ENCODE measurements around the gene MYO3B.
"Not testable (repeated sequence)": the region's sequence is repeated elsewhere in the genome, so short reads cannot be mapped to it uniquely, and the experiment has no call there.

The MYO3B gene

DNA sequence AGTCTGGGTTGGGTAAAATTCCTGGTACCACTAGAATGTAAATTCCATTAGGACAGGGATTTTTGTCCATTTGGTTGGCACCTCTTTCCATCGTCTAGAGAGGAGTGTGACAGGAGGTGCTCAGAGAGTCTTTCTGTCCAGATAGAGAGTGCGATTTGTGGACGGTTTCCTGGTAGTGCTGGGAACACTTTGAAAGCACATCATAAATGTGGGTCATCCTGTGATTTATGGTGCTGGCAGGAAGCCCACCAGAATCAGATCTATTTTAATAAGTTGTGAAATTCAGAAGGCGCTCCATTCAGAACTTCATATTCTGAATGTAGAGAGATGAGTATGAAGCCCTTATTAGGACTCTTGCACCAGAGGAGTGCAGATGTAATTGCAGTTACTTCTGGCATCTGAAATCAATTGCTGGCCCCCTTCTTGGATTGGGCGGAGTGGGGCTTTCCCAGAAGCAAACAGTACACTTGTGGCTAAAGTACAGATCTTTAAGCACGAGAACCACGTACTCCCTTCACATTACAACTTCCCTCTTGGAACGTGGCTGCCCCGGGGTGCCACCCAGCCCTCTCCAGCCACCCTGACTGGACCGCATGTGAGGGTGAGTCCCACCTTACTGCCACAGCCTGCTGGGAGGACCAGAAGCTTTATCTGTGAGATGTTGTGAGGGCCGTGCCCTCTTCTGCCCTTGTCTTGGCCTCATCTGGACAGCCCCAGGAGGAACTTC, 243.2 kb downstream of the MYO3B start:
- DNase-seq (ENCODE audit: low read depth in 1 of 2, low spot score in 1 of 2): no peak

DNA sequence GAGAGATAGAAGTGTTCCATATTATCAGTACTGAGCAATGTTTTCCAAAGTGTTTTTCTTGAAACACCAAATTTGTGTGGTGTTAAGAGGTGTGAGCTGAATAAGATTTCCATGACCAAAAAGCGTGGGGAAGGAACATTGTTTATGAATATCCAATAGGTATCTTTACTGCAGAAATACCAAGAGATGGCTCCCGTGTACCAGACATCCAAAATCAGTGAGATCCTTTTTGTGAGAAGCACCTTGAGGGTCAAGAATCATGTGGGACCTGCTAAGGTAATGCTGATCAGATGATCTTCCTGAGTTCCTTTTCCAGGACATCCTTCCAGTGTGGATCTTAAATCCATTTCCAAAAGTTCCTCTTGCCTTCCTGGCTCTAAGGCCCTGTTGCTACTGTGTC, 246.0 kb downstream of the MYO3B start:
- DNase-seq (ENCODE audit: low read depth in 1 of 2, low spot score in 1 of 2): no peak

DNA sequence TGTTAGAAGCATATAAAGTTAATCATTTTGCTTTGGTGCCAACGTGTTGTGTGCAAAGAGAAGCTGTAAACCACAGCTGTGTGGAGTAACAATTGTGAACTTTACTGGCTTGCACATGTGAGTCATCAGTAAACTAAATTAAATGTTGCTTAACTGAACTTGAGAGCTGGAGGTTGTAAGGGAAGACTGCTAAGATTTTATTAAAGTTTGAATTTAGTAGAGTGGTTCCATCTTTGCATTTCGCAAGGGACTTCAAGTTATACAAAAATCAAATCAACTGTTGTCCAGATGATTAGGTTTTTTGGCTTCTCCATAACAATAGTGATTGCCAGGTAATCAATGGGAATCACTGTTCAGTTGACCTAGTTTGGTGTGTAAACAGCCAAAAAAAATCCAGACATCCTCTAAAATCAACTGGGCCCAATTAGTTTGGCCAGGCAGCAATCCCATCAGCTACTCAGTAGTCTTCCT, 247.4 kb downstream of the MYO3B start:
- DNase-seq (ENCODE audit: low read depth in 1 of 2, low spot score in 1 of 2): no peak

DNA sequence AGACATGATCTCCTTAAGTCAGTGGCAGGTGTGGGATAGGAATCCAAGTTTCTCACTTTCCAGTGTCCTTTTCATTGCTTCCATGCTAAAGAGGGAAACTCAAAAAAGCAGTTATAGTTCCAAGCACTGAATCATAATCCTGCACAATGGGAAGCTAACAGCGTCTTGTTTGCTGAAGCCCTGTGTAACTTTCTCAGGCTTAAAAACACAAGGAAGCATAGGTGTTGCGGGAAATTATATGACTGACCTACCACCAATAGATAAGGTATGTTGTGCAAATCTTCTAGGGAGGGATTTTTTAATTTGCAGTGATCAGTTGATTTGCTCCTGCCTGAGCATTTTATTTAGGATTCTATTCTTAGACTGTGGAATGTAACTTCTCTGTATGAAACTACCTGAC, 250.9 kb downstream of the MYO3B start:
- DNase-seq (ENCODE audit: low read depth in 1 of 2, low spot score in 1 of 2): no peak

DNA sequence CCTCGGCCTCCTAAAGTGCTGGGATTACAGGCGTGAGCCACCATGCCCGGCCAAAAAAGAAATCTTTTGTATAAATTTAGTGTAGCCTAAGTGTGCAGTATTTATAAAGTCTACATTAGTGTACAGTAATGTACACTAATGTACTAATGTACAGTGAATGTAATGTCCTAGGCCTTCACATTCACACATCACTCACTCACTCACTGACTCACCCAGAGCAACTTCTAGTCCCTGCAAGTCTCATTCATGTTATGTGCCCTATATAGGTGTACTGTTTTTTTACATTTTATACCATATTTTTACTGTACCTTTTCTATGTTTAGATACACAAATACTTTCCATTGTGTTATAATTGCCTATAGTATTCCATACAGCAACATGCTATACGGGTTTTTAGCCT, 254.9 kb downstream of the MYO3B start:
- no peak for DNase-seq (ENCODE audit: low read depth in 1 of 2, low spot score in 1 of 2)

DNA sequence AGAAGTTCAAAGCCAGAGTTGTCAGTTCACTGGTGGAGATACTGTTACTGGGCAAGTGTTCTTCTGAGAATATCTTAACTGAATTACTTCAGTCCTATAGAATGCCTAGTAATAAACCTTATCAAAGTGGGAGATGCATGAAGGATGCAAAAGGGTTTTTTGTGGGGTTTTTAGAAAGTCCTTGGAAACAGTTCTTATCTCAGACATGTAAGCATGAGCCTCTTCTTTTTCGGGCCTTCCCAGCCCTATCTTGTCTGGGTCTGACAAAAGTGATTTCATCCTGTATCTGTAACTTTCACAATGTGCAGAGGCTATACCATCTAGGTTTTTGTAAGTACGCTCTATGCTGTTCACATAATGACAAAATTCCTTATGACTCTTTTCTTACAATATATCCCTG, 255.5 kb downstream of the MYO3B start:
- no peak for DNase-seq (ENCODE audit: low read depth in 1 of 2, low spot score in 1 of 2)

DNA sequence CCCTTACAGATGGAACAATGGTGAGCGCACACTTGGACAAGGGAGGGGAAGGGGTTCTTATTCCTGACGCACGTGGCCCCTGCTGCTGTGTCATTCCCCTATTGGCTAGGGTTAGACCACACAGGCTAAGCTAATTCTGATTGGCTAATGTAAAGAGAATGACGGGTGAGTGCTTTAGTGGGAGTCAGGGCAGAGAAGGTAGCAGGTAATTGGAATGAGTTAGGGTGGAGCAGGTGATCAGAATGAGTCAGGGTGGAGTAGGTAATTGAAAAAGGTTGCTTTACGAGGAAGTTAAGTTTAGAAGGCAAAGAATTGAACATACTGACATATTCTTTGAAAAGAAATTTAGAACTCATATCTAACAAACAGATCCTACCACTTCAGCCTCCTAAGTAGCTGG, 256.4 kb downstream of the MYO3B start:
- not testable (repeated sequence) for DNase-seq (ENCODE audit: low read depth in 1 of 2, low spot score in 1 of 2)

DNA sequence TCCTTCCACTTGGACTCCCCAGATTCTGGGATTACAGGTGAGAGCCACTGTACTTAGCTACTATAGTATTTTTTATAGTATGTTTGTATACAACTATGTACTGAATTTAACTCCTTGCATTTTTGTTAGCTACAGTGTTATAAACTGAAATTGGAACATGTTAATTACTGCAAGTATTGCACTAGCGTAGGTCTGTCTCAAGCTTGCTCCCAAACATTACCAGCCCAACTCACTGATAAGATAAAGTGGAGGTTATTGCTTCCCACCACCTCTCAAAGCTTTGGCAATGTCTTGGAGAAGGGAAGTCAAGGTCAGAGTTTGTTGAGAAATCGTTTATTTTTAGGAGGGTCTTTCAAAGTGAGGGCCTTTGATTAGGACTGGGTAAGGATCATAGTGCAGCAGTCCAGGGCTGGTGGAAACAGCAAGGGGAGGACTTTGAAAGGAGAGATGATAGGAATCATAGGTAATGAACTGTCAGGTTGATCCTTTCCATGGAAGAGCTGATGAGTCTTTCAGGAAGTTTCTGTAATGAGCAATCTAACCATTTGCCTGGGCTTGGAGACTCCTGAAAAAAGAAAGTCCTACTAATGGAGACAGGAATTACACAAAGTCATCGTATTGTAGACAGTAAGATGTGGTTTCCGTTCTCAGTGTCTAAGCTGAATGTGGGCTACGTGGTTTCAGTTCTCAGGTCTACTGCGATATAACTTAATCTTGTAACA, 257.1 kb downstream of the MYO3B start:
- DNase-seq (ENCODE audit: low read depth in 1 of 2, low spot score in 1 of 2): no peak

DNA sequence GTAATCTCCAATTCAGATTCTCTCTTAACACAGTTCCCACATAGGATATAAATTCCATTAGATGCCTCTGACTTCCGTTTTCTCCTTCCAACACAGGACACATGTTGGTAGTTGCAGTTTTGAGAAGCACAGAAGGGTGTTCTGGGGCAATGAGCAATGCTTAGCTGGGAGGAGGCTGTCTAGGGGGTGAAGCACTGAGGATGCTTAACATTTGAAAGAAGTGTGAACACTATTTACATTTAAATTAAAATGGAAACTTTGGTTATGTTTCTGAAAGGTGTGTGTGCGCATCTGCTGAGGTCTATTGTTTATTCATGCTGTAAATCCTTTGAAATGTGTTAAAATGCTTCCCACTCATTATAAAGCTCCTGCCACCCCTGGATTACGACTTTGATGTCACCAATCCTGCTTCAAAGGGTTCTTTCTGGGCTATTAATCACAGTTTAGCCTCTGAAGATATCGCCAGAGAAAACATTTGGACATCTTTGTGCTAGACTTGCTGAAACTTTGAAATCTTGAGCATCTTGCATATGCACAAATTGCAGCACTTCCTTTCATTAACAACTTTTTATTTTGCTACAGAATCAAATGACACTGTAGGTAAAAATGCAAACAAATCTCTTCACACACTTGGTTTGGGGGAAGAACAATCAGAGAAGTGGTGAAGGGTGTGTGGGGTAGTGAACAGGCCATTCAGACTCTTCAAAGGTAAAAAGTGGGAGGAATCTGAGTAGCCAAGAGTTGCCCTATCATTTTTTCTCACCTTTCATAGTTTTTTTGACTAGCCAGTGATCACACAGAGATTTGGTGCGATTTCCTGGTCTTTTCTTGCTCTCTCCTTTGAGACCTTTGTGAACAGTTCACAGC, 258.4 kb downstream of the MYO3B start:
- DNase-seq (ENCODE audit: low read depth in 1 of 2, low spot score in 1 of 2): no peak

DNA sequence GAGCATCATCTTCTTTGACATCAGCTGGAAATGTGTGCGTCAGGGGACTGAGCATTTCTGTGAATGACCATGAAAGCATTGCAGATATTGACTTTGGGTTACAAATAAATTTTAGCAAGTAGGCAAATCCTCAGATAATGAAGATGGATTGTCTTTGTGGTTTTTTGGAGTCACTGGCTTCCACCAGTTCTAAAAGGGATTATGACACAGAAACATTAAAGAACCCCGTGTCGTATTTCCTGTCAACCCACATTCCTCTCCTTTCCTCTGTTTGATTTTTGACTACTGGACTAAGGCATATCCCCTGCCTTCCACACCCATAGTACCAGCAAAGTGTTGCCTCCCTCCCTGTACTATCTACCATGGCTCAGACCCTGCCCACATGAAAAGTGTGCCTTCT, 268.1 kb downstream of the MYO3B start:
- no peak for DNase-seq (ENCODE audit: low read depth in 1 of 2, low spot score in 1 of 2)

DNA sequence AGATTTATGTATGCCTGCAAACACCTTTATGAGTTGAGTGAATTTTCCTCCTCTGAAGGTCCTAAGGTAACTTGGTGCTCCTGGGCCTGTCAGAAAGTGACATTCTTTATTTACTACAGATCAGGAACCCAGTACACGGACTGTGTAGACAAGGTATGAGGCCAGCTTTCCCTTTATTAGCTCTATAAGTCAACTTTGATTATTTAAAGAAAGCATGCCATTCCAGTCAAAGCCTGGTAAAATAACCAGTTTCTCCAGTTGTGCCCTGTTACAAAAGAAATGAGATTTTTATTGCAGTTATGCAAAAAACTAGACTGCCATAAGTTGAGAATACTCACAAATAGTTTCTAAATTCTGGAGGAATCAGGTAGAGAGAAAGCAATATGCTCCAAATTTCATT, 271.1 kb downstream of the MYO3B start:
- no peak for DNase-seq (ENCODE audit: low read depth in 1 of 2, low spot score in 1 of 2)

DNA sequence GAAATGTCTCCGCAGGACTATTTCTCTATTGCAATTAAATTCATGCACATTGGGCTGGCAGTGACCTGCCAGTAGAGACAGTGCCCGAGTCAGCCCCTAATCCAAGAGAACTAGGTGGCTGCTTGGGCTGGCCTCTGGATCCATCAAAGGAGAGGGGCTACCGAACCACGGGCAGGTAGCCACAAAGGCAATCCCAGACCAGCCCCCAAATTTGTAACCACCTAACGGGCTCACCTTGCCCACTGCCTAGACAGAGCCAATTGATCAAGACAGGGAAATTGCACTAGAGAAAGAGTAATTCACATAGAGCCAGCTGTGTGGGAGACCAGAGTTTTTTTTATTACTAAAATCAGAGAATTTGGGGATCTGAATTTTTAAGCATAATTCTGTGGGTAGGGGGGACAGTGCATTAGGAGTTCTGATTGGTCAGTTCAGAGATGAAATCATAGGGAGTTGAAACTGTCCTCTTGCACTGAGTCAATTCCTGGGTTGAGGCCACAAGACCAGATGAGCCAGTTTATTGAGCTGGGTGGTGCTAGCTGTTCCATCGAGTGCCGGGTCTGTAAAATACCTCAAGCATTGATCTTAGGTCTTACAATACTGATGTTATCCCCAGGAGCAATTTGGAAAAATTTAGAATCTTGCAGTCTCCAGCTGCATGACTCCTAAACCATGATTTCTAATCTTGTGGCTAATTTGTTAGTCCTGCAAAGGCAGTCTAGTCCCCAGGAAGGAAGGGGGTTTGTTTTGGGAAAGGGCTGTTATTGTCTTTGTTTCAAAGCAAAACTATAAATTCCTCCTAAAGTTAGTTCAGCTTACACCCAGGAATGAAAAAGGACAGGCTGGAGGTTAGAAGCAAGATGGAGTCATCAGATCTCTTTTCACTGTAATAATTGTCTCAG, 276.8 kb downstream of the MYO3B start:
- no peak for DNase-seq (ENCODE audit: low read depth in 1 of 2, low spot score in 1 of 2)

DNA sequence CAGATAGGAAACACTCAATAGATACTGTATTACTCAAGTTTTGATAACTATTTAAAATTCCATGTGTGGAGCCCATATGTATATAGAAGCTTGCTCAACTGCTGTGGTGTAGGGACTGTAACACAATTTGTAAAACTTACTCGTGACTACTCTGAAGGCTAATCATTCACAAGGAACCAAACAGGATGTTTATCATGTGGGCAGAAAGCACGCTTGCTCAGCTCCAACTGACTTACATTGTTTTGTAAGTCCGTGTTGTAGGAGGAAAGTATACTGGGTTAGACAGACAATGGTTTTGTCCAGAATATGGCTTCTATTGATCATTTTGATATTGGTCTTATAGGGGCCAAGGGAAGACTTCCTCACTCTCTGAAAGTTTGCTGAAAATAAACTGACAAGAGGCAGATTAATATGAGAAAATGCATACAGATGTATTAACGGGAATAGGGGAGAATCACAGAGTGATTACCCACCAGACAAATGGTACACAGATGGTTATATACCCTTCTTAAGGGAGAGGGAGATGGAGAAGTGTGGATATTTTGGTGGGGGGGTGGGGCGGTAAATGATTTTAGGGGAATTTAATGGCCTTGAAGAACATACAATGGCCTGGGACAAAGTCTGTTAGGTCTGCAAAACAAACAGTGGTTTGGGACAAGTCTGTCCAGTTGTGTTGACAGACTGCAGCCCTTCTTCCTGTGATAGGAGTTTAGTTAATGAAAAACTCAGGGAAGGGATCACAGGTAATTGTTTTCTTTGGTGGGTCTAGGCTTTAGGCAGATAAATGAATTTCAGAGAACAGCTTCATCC, 277.9 kb downstream of the MYO3B start:
- no peak for DNase-seq (ENCODE audit: low read depth in 1 of 2, low spot score in 1 of 2)

DNA sequence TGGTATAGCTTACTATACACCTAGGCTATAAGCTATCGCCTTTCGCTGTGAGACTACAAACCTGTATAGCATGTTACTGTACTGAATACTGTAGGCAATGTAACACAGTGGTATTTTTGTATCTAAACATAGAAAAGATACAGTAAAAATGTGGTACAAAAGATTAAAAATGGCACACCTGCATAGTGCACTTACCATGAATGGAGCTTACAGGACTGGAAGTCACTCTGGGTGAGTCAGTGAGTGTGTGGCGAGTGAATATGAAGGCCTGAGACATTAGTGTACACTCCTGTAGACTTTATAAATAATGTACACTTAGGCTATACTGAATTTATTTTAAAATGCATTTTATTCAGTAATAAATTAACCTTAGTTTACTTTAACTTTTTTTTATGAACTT, 279.0 kb downstream of the MYO3B start:
- no peak for DNase-seq (ENCODE audit: low read depth in 1 of 2, low spot score in 1 of 2)

DNA sequence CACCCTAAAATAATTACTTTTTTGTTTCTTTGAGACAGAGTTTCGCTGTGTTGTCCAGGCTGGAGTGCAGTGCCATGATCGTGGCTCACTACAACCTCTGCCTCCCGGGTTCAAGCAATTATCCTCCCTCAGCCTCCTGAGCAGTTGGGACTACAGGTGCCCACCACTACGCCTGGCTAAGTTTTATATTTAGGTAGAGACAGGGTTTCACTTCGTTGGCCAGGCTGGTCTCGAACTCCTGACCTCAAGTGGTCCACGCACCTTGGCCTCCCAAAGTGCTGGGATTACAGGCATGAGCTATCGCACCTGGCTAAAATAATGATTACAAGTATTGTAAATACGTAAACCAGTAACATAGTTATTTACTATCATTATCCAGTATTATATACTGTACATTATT, 279.8 kb downstream of the MYO3B start:
- no peak for DNase-seq (ENCODE audit: low read depth in 1 of 2, low spot score in 1 of 2)

DNA sequence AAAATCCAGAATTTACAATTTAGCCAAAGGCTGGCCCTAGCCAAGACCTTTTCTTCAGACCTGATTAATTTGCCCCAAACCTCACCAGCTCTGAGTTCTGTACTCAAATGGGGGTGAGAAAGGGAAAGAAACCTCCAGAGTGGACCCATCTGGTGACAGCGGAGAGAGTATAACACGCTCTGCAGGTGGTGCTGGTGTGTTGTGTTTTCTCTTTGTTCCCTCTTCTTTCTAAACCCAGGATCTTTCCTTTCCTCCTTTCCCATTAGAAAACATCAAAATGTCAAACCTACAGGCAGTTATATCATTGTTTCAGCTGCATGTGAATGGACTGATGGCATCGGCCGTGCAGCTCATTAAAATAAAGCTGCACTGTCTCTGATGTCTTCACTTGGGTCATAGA, 283.9 kb downstream of the MYO3B start:
- no peak for DNase-seq (ENCODE audit: low read depth in 1 of 2, low spot score in 1 of 2)

DNA sequence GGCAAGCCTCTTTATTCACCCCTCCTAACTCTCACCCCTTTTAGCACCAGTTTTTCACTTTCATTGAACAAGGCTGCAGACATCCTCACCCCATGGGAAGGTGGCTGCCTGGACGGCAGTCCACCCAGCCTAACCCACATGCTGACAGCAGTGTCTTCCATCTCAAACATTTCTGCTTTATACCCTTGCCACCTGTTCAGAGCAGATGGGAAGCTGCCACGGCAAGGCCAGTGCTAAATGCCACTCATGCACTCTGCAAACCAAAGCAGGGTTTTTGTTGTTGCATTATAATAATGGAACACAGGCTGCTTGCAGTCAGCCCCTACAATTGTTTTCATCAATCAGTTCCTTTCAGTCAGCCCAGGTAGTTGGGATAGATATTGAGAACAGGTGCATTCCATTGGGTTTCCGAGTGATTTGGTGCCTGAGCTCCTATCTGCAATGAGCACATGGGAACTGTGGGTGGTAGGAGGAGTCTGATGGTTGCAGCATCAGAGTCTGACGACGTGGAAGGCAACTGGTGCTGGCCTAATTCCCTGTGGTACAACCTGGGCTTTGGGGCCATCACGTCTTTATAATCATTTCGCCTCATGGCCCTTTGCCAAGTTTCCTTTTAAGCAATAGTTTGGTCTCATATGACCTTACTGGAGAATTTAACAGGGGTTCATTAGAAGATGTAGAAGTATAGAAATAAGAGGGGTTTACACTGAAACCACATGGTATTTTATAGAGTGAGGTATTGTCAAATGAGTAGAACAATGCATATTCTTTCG, 284.7 kb downstream of the MYO3B start:
- no peak for DNase-seq (ENCODE audit: low read depth in 1 of 2, low spot score in 1 of 2)

DNA sequence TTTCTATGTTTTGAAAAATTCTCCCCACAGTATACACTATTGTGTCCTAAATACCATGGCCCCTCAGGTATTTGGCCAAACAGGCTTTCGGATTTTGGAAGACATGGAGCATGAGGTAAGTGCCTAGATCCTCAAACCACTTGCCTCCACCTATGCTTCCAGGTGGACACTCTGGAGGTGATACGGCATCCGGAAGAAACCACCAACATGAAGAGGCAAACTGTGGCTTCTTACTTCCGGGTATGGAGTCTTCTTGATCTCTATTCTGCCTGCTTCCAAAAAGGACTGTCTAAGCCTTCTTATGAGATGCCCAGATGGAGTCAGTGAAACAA, 285.2 kb downstream of the MYO3B start:
- no peak for DNase-seq (ENCODE audit: low read depth in 1 of 2, low spot score in 1 of 2)

DNA sequence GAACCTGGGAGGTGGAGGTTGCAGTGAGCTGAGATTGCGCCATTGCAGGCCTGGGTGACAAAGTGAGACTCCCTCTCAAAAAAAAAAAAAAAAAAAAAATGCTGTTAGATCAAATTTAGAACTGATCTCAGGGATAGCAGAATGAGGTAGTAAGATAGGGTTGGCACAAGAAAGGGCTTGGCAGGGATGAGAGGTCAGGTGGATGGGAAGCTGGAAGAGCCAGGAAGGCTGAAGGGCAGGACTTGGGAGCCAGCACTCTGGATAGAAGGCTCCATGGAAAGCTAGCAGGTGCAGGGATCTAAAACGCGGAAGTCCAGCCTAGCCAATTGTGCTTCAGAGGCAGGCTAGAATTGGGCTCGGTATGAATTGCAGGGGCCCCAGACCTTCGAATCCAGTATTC, 286.3 kb downstream of the MYO3B start:
- DNase-seq (ENCODE audit: low read depth in 1 of 2, low spot score in 1 of 2): no peak

Measured in activated T-helper 1 cell treated with anti-CD3 and anti-CD28 coated beads, Interleukin-2, amount 50 U/mL, for 16 hours (primary cell).